T-helper 1 cell (primary cell): ENCODE data around the gene CHST11.

Source experiments
- DNase-seq, 5 donors: peaks; one replicate each; pipeline ENCODE4 v3.0.0-alpha.2; 2012 to 2020

CHST11 gene

DNA sequence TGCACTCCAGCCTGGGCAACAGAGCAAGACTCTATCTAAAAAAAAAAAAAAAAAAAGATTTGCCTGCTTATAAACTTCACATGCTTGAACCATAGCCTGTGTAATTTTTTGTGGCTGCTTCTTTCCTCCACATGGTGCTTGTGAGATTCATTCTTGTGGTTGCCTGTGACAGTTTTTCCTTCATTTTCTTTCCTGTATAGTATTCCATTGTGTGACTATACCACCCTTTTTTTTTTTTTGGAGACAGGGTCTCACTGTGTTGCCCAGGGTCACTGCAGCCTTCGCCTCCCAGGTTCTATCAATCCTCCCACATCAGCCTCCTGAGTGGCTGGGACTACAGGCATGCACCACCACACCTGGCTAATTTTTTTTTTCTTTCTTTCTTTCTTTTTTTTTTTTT lies 22.6 kb upstream of the CHST11 start:
- no peak for DNase-seq

DNA sequence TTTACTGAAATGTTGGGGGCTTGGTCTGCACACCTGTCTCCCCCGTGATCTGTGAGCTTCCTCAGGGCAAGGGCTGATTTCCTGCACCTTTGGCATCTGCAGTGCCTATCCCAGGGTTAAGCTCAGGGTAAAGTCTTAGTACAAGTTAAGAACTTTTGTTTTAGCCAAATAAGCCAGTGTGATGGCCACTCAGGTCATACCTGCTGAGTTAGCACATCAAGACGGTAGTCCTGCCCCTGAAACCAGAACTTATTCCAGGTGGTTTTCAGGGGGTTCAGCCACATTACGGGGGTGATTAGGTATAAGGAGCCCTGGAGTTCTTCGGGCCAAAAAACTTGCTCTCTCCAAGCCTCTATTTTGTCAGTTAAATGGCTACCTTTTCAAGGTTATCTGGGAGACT lies 21.6 kb upstream of the CHST11 start:
- DNase-seq: no peak

DNA sequence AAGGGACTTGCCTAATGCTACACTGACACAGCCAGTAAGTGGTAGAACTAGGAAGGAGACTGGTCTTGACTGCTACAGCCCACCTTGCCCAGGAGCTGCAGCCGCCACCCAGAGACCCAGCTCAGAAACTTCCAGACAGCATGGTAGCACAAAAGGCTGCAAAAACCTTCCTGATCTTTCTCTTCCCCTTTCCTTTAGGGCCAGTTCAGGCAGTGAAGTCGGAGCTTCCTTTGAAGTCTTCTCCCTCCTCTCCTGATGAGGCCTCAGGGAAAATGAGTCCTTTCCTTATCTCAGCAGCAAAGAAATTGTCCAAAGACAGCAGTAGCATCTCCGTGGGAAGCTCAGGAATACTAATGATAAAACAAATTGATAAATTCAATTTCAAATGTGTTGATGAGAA lies 21.0 kb upstream of the CHST11 start:
- no peak for DNase-seq

DNA sequence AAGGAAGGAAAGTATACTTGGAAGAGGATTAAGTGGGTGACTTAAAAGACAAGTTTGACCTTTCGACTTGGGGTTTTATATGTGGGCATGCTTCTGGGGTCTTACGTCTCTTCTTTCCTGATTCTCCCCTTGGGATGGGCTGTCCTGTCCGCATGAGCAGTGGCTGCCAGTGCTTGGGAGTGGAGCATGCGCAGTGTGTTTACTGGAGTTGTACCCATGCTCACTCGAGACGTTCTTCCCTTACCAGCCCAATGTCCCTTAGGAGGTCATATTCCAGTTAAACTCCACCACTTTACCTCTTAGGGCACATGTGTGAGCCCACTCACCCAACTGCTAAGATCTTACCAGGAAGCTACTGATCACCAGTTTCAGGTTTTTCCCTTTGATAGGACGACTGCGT lies 20.0 kb upstream of the CHST11 start:
- DNase-seq: no peak

DNA sequence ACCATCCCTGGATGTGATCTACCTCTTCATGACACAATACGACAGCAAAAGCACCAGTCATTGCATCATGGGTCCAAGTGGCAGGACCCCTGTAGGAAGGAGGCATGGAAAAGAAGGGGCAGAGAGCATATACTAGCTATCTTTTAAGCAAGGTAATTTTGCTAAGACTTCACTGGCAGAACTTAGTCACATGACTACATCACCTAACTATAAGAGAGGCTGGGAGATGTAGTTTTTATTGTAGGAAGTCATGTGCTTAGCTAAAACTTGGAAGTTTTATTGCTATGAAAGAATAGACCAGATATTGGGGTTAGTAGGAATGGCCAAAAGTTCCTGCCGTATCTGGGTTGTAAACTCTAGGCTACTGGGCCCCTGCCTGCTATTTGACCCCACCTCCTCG lies 18.6 kb upstream of the CHST11 start:
- no peak for DNase-seq

DNA sequence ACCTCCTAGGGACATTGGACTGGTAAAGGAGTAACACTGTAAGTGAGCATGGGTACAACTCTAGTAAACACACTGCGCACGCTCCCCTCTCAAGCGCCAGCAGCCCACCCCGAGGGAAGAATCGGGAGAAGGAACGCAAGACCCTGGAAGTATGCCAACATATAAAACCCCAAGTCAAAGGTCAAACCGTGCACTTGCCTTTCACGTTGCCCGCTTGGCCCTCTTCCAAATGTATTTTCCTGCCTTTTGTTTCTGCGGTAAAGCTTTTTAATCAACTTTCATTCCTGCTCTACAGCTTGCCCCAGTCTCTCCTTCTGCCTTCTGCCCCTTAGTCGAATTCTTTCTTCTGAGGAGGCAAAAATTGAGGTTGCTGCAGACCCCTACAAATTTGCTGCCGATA lies 17.6 kb upstream of the CHST11 start:
- no peak for DNase-seq

DNA sequence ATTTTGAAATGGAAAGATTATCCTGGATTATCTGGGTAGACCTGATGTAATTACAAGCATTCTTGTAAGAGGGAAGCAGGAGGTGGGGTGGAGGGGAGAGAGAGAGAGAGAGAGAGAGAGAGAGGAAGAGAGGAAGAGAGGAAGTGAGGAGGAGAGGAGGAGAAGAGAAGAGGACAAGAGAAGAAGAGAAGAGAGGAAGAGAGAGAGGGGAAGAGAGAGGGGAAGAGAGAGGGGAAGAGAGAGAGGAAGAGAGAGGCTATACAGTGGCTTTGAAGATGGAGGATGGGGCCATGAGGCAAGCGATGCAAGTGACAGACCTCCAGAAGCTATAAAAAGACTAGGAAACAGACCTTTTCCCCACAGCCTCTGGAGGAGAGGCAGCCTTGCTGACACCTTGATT lies 13.7 kb upstream of the CHST11 start:
- DNase-seq: no peak

DNA sequence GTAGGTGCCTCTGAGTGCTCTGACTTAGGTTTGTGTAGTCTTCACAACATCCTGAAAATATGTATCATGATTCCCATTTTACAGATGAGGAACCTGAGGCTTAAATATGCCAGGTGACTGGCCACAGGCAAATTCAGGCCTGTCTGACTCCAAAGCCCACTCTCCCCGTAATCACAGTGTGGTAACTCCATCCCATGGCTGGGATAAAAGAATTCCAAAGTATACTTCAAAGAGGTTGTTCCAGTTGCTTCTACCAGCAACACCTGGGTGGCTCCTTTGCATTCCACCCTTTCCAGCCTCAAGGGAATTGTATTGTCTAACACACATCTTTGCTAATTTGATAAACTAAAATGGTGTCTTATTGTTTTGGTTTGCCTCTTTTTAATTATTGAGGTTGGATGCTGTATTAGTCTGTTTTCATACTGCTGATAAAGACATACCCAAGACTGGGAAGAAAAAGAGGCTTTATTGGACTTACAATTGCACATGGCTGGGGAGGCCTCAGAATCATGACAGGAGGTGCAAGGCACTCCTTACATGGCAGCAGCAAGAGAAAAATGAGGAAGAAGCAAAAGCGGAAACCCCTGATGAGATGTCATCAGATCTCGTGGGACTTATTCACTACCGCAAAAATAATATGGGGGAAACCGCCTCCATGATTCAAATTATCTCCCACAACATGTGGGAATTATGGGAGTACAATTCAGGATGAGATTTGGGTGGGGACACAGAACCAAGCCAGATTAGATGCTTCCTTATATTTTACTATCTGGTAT lies 9.9 kb upstream of the CHST11 start:
- DNase-seq: no peak

DNA sequence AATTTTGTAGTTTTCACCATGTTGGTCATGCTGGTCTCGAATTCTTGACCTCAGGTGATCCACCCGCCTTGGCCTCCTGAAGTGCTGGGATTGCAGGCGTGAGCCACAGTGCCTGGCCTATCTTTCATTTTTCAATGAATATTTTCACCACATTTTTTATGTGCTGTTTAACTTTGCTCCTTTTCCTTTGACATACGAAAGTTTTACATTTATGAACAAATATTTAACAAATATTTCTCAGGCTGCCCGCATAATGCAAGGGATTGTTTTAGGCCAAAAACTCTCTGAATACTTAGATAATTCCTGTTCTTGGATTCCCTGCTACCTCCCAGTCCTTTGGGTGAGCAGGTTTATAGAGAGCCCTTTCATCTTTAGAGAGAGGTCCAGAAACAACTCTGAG lies 8.7 kb upstream of the CHST11 start:
- DNase-seq: no peak

DNA sequence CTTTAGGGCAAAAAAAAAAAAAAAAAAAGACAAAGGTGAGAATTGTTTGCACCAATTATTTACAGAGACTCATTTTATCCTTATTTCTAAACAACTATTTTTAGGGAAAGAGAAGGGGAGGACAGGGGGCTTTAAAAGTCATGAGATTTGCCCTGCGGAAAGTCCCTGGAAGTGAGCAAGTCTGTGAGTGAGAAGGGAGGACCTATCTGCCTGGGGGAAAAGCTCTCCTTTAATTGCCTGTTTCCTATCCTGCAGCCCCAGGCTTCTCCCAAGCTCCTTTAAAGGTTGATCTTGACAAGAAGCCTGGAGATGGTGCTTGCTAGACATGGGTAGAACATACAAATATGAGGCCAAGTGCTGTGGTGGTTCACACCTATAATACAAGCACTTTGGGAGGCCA lies 8.3 kb upstream of the CHST11 start:
- no peak for DNase-seq

DNA sequence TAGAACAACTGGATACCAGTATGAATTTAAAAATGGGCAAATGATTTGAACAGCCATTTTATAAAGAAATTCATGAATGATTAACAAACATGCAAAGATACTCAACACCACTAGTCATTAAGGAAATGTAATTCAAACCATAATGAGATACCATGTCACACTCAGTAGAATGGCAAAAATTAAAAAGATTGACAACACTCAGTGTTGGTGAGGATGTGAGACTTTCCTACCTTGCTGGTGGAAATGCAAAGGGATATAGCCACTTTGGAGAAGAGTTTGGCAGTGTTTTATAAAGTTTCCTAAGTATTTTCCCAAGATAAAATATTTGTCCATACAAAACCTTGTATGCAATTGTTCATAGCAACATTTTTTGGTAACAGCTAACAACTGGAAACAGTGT lies 6.0 kb upstream of the CHST11 start:
- DNase-seq: no peak

DNA sequence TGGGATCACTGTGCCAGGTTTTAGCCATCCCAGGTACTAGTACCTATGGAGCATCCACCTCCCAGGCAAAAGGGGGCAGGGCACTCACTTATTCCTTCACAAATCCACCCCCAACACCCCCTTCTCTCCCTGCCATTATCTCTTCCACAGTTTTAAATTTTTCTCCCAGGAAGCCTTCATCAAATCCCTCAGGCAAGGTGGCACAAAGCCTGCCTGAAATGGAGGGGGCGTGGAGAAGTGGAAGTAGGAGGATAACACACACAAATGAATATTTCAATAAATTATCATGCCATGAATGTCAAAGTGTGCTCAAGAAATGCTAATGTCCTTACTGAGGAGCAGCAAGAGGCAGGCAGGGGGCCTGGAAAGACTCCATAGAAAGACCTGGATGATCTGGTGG lies 4.7 kb upstream of the CHST11 start:
- DNase-seq: no peak

DNA sequence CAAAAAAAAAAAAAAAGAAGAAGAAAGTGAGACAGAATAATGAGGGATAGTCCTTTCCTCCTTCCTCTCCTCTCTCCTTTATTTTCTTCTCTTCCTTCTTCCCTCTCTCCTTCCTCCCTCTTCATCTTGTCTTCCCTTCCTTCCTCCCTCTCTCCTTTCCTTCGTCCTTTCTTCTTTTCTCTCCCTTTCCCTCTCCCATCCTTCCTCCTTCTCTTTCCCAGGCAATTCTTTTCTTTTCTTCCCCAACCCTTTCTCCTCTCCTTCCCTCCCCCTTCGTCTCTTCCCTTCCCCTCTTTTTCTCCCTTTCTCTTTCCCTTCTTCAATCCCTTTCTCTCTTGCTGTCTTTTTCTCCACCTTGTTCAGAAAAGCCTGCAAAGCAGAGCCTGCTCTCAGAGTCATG lies 3.6 kb upstream of the CHST11 start:
- no peak for DNase-seq

DNA sequence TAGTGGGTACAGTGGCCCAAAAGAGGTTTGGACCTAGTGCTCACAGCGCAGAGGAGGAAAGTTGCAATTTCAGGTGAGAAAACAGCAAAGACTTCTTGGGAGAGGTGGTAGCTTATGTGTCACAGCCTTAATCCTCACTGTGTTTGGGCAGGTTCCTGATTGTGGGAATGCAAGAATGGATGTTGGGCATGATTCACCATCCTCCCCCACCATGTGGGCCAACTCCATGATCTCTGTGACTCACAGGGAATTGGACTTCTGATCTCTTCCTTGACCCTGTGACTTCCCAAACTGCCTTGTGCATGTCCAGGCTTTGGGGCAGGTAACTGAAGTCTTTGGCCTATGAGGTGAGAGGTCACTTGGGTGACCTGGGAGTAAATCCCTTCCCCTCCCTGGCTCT lies 1.8 kb upstream of the CHST11 start:
- no peak for DNase-seq

DNA sequence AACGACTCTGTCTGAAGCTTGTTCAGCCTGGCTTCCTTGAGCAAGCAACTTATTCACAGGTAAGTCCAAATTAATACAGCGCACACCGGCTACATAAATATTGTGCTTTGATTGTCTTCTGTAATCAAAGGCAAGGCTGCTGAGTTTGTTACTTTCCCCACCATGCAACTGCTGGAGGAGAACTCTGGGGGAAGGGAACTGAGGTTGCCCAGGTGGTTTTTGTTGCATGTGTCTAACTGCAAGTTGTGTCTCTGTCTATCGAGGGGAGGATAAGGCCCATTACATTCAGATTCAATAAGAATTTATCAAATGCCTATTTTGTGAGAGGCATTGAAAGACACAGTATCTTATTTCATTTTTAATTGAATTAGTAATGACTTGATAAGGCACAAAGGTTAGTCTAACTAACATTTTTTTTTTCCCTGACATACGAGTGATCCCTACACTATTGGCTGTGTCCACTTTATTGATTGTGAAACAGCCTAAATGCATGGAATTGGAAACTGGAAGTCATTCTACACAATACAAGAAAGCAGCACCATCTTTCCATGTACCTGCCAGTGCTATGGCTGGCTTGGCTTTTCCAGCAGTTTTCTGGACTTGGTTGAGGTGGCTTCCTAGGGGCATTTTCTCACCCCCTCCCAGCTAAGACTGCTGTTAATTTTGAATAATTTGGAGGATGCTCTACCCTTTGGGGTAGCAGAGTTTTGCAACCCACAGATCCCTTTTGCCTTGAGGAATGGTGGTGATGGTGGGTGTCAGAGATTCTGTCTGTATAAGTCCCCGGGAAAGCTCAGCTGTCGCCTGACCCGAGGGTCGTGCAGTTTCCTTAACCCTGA lies 951 bp upstream of the CHST11 start:
- no peak for DNase-seq

DNA sequence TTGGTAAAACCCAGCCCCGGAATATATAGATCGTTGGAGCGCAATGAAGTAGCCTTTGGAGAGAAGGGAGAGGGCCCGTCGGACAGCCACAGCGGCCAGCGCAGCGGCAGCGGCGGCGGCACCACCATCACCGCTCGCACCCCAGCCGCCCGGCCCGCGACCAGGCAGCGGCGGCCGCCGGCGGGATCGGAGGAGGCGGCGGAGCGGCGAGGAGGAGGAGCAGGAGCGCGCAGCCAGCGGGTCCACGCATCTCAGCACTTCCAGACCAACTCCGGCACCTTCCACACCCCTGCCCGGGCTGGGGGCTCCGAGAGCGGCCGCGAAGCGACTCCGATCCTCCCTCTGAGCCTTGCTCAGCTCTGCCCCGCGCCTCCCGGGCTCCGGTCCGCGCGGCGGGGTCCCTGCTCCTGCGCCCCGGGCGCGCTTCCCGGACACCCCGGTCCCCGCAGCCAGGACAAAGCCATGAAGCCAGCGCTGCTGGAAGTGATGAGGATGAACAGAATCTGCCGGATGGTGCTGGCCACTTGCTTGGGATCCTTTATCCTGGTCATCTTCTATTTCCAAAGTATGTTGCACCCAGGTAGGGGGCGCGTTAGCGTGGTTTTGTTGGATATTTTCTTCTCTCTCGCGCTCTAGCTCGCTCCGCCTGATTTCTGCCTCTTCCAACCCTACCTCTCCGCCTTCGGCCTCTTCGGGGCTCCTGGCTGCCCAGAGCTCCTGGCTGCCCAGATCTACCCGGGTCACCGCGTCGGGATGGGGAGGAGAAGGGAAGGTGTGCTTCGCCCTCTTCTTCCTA lies 400 bp downstream of the CHST11 start:
- DNase-seq: peak in 3 of 5 donors; percentile 24 to 59 (median 47)

DNA sequence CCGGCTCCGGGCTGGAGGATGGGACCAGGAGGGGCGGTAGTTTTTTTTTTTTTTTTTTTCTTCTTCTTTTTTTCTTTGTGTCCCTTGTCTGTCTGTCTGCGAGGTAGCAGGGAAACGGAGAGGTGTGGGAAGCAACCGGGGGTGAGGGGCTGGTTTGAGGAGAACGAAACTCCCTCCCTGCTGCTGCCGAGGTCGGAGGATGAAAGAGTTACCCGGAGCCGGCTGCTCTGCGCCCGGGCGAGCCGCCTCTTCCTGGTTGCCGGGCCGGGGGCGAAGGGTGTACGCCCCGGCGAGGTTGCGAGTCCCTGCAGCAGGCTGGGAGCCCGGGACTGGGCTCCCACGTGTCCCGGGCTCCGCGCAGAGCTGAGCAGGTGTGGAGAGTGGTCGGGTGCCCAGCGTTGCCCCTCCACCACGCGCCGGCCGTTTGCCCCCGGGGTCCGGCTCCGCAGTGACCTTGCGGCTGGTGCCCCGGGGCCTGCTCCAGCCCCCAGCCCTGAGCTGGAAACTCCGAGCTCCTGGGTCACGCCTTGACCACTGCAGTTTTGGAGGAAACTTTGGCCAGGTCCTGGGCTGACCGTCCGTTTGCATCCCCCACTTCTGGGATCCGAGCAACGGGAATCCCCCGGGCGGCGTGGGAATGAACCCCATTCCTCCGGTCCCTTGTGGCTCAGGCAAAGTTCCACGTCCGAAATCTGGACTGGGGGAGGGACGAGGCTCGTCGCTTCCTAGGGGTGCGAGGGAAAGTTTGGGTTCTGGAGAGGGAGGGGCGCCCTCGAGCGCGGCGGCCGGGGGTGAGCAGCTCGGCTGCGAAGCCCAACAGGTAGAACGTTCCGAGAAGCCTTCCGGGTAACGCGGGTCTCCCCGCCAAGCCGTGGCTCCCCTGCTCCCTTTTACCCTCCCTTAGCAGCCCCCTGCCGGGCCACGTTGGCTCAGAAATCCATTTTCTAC lies 1.3 kb downstream of the CHST11 start:
- DNase-seq: peak in 4 of 5 donors; percentile 40 to 55 (median 48)

DNA sequence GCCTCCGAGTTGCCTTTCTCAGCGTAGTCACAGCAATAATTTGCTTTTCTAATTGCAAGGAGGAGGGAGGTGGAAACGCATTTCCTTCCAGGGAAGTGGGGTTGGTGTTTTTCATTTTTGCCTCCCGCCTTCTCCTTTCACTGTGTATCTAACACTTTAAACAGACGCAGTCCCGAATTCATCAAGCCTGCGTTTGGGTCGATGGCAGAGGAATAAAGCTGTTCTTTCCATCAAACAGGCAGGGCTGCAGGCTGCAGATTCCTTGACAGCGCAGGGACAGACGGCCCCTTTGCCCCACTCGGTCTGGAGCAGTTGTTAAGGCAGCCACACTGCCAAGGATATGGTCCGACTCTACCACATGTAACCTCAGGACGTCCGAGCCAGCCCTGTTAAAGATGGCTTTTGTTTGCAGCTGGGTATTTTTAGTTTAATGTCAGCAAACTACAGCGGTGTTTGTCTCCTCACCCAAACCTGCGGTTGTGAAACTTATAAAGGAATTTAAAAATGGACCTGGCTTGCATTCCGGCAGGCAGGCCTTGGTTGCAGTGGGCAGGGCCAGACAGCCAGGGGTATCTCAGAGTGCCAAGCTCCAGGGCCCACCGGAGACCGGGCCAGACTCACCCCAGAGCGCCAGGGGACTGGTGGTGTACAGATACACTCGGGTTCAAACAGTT lies 2.1 kb downstream of the CHST11 start:
- DNase-seq: no peak

DNA sequence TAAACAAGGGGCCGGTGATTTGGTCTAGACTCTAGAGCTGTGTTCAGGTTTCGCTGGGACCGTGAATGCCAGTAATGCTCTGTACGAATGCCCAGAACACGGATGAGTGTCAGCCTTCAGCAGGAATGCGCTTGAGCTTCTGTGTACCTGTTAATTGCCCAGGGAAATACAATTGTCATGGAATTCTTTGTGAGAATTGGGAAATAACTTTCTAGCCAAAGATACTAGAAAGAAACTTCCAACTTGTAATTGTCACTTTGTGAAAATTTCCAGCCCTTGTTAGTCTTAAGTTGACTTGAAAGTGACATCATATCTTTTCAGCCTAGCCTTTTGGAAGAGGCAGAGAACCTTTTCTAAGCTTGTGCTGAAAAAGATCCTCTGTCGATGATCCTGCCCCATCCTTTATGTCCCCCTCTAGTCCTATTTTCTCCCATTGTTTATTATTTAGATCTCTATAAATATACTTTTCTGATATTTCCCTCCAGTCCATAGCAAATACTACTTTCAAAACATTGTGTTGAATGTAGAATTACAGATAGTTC lies 2.7 kb downstream of the CHST11 start:
- no peak for DNase-seq

DNA sequence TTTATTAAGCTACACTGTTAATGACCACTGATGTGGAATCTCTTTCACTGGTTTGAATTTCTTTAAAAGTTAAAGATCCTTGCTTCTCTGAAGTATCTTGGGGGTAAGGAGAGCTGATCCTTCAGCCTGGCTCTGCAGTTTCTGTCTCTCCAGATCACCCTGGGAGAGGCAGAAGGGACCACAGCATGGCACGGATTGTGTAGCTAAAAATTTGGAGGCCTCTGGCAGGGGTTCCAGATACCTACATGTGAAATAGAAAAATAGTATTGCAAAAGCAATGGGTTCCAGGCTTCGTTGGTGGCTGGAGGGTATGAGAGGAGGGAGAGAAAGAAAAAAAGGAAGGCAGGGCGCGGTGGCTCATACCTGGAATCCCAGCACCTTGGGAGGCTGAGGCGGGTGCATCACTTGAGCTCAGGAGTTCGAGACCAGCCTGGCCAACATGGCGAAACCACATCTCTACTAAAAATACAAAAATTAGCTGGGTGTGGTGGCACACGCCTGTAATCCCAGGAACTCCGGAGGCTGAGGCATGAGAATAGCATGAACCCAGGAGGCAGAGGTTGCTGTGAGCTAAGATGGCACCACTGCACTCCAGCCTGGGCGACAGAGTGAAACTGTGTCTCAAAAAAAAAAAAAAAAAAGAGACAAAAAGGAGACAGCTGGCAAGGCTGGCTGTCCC lies 3.4 kb downstream of the CHST11 start:
- no peak for DNase-seq
